SJCRH30 (cell line): Measurements from ENCODE around the gene MID1. TPM values are rescaled to one million over a fixed set of nuclear protein-coding genes. Genes with fewer than 3 reads are reported as not detected.

ENCODE experiments used
- DNase-seq, 2 experiments: peaks; one replicate each; pipeline ENCODE4 v3.0.0-alpha.2; 2015 to 2020
- H3K27ac ChIP-seq: fragments of 250-450 bp; sonication (Bioruptor Pico); 2 replicates; pipeline ENCODE4 v1.5.1; 2020; ENCODE audit warnings: mild to moderate bottlenecking, moderate library complexity
- H3K27me3 ChIP-seq: fragments of 250-450 bp; sonication (Bioruptor Pico); 2 replicates; pipeline ENCODE4 v1.5.1; 2020; ENCODE audit warnings: mild to moderate bottlenecking, moderate library complexity
- H3K36me3 ChIP-seq: fragments of 250-450 bp; sonication (Bioruptor Pico); 2 replicates; pipeline ENCODE4 v1.5.1; 2020; ENCODE audit warnings: mild to moderate bottlenecking, moderate library complexity
- H3K4me1 ChIP-seq: fragments of 250-450 bp; sonication (Bioruptor Pico); 2 replicates; pipeline ENCODE4 v1.5.1; 2020; ENCODE audit warnings: mild to moderate bottlenecking, moderate library complexity
- H3K4me3 ChIP-seq: fragments of 250-450 bp; sonication (Bioruptor Pico); 2 replicates; pipeline ENCODE4 v1.5.1; 2020; ENCODE audit warnings: mild to moderate bottlenecking, moderate library complexity
- H3K9me3 ChIP-seq: fragments of 250-450 bp; sonication (Bioruptor Pico); replicated peaks from 2 replicates; pipeline ENCODE4 v1.5.1; 2020; ENCODE audit warnings: mild to moderate bottlenecking, moderate library complexity
- total RNA-seq: library from RNA; depleted of rRNA; stranded (reverse); fragments of >200 nt; shearing (Covaris generic); gene quantifications from 2 replicates; pipeline ENCODE4 v1.2.3, GENCODE V29; 2014

The MID1 gene
- total RNA-seq, 1 experiment from 2014 or later = 38.4 TPM

GRCh38 chrX:10496345-10496965 is 123.9 kb downstream of the MID1 start:
- Histone ChIP-seq H3K27me3 (no peaks in the 10 kb centered on the region), H3K9me3 (no peaks in the 10 kb centered on the region), H3K4me1 (peaks cover 23% of the 10 kb centered on the region), H3K36me3 (peaks cover 25% of the 10 kb centered on the region), H3K4me3 (no peak overlapping the region), H3K27ac (peak overlapping the region; percentile 49)
- DNase-seq = peak; percentile 63 to 86

GRCh38 chrX:10495677-10496076 is 124.7 kb downstream of the MID1 start:
- Histone ChIP-seq H3K4me1 (peaks cover 21% of the 10 kb centered on the region), H3K27me3 (no peaks in the 10 kb centered on the region), H3K4me3 (no peak overlapping the region), H3K9me3 (no peaks in the 10 kb centered on the region), H3K27ac (peak overlapping the region; percentile 49), H3K36me3 (peaks cover 25% of the 10 kb centered on the region)
- no peak for DNase-seq

GRCh38 chrX:10492250-10492649 is 128.1 kb downstream of the MID1 start:
- H3K4me3 ChIP-seq = no peak overlapping the region
- no peaks in the 10 kb centered on the region for H3K27me3 ChIP-seq
- no peak for DNase-seq
- H3K4me1 ChIP-seq = peaks cover 18% of the 10 kb centered on the region
- no peak overlapping the region for H3K27ac ChIP-seq
- no peaks in the 10 kb centered on the region for H3K9me3 ChIP-seq
- H3K36me3 ChIP-seq = peaks cover 29% of the 10 kb centered on the region

GRCh38 chrX:10486373-10486772 is 134.0 kb downstream of the MID1 start:
- Histone ChIP-seq H3K36me3 (peaks cover 24% of the 10 kb centered on the region), H3K9me3 (no peaks in the 10 kb centered on the region), H3K4me1 (peaks cover 29% of the 10 kb centered on the region), H3K27ac (no peak overlapping the region), H3K27me3 (no peaks in the 10 kb centered on the region), H3K4me3 (no peak overlapping the region)
- no peak for DNase-seq

GRCh38 chrX:10485326-10485725 is 135.1 kb downstream of the MID1 start:
- H3K4me1 ChIP-seq = peaks cover 29% of the 10 kb centered on the region
- H3K4me3 ChIP-seq = no peak overlapping the region
- no peak for DNase-seq
- H3K27me3 ChIP-seq = no peaks in the 10 kb centered on the region
- no peaks in the 10 kb centered on the region for H3K9me3 ChIP-seq
- peaks cover 30% of the 10 kb centered on the region for H3K36me3 ChIP-seq
- peak overlapping the region; percentile 42; the same call in 1 of the 2 replicates for H3K27ac ChIP-seq

GRCh38 chrX:10484683-10485247 is 135.6 kb downstream of the MID1 start:
- H3K27ac ChIP-seq = peak overlapping the region; percentile 42; the same call in 1 of the 2 replicates
- H3K36me3 ChIP-seq = peaks cover 34% of the 10 kb centered on the region
- H3K27me3 ChIP-seq = no peaks in the 10 kb centered on the region
- H3K9me3 ChIP-seq = no peaks in the 10 kb centered on the region
- DNase-seq = peak; percentile 10 to 43
- H3K4me1 ChIP-seq = peaks cover 29% of the 10 kb centered on the region
- H3K4me3 ChIP-seq = no peak overlapping the region

- no peaks in the 10 kb centered on the region for H3K9me3 ChIP-seq
- peaks cover 29% of the 10 kb centered on the region for H3K4me1 ChIP-seq
- H3K27ac ChIP-seq = no peak overlapping the region; the same call in 1 of the 2 replicates
- H3K36me3 ChIP-seq = peaks cover 42% of the 10 kb centered on the region
- no peak for DNase-seq
- H3K4me3 ChIP-seq = no peak overlapping the region
- no peaks in the 10 kb centered on the region for H3K27me3 ChIP-seq
Observed at GRCh38 chrX:10483191-10483831, 137.1 kb downstream of the MID1 start.

GRCh38 chrX:10482708-10483107 is 137.7 kb downstream of the MID1 start:
- Histone ChIP-seq H3K36me3 (peaks cover 48% of the 10 kb centered on the region), H3K4me3 (no peak overlapping the region), H3K4me1 (peaks cover 29% of the 10 kb centered on the region), H3K9me3 (no peaks in the 10 kb centered on the region), H3K27me3 (no peaks in the 10 kb centered on the region), H3K27ac (no peak overlapping the region)
- DNase-seq = no peak

- Histone ChIP-seq H3K27me3 (no peaks in the 10 kb centered on the region), H3K4me3 (no peak overlapping the region), H3K4me1 (peaks cover 29% of the 10 kb centered on the region), H3K9me3 (no peaks in the 10 kb centered on the region), H3K27ac (no peak overlapping the region), H3K36me3 (peaks cover 52% of the 10 kb centered on the region)
- DNase-seq = no peak
Observed at GRCh38 chrX:10482261-10482660, 138.1 kb downstream of the MID1 start.

GRCh38 chrX:10480861-10481260 is 139.5 kb downstream of the MID1 start:
- no peaks in the 10 kb centered on the region for H3K27me3 ChIP-seq
- no peak overlapping the region for H3K4me3 ChIP-seq
- no peak for DNase-seq
- peaks cover 23% of the 10 kb centered on the region for H3K4me1 ChIP-seq
- peaks cover 52% of the 10 kb centered on the region for H3K36me3 ChIP-seq
- H3K27ac ChIP-seq = no peak overlapping the region
- H3K9me3 ChIP-seq = no peaks in the 10 kb centered on the region

- Histone ChIP-seq H3K4me3 (no peak overlapping the region), H3K4me1 (peaks cover 9% of the 10 kb centered on the region), H3K27me3 (no peaks in the 10 kb centered on the region), H3K36me3 (peaks cover 52% of the 10 kb centered on the region), H3K27ac (no peak overlapping the region), H3K9me3 (no peaks in the 10 kb centered on the region)
- DNase-seq = no peak
Observed at GRCh38 chrX:10479508-10479907, 140.9 kb downstream of the MID1 start.

- Histone ChIP-seq H3K27me3 (no peaks in the 10 kb centered on the region), H3K4me3 (no peak overlapping the region), H3K27ac (no peak overlapping the region), H3K4me1 (no peaks in the 10 kb centered on the region), H3K9me3 (no peaks in the 10 kb centered on the region), H3K36me3 (peaks cover 66% of the 10 kb centered on the region)
- DNase-seq = no peak
Observed at GRCh38 chrX:10477525-10477924, 142.9 kb downstream of the MID1 start.

- Histone ChIP-seq H3K27ac (no peak overlapping the region), H3K27me3 (no peaks in the 10 kb centered on the region), H3K4me3 (no peak overlapping the region), H3K4me1 (peaks cover 17% of the 10 kb centered on the region), H3K36me3 (peaks cover 67% of the 10 kb centered on the region), H3K9me3 (no peaks in the 10 kb centered on the region)
- DNase-seq = no peak
Observed at GRCh38 chrX:10474913-10475568, 145.3 kb downstream of the MID1 start.

- no peaks in the 10 kb centered on the region for H3K27me3 ChIP-seq
- peaks cover 67% of the 10 kb centered on the region for H3K36me3 ChIP-seq
- peaks cover 17% of the 10 kb centered on the region for H3K4me1 ChIP-seq
- H3K9me3 ChIP-seq = no peaks in the 10 kb centered on the region
- H3K4me3 ChIP-seq = no peak overlapping the region
- H3K27ac ChIP-seq = no peak overlapping the region
- DNase-seq = no peak
Observed at GRCh38 chrX:10474510-10474909, 145.9 kb downstream of the MID1 start.

- Histone ChIP-seq H3K9me3 (no peaks in the 10 kb centered on the region), H3K4me3 (no peak overlapping the region), H3K27ac (peak overlapping the region; percentile 6), H3K27me3 (no peaks in the 10 kb centered on the region), H3K36me3 (peaks cover 70% of the 10 kb centered on the region), H3K4me1 (peaks cover 17% of the 10 kb centered on the region)
- DNase-seq = peak; percentile 26
Observed at GRCh38 chrX:10471418-10471817, 149.0 kb downstream of the MID1 start.
